MM.1S (cell line): ENCODE measurements around the gene MEGF11.
"Not testable (repeated sequence)": the region's sequence is repeated elsewhere in the genome, so short reads cannot be mapped to it uniquely, and the experiment has no call there.

ENCODE experiments used
- DNase-seq: peaks from one replicate; pipeline ENCODE4 v3.0.0-alpha.2; 2015
- H2AFZ ChIP-seq: fragments of 300-600 bp; sonication (generic); 2 replicates; pipeline ENCODE4 v1.6.0; 2016; ENCODE audit warnings: antibody characterized with exemption, low read length
- H3F3A ChIP-seq: fragments of 300-600 bp; sonication (generic); 2 replicates; pipeline ENCODE4 v1.6.1; 2016; ENCODE audit warnings: mild to moderate bottlenecking, antibody characterized with exemption, low read length, moderate library complexity, mixed read lengths; ENCODE audit not compliant: insufficient read depth
- H3K27ac ChIP-seq: fragments of 300-600 bp; sonication (generic); 2 replicates; pipeline ENCODE4 v1.5.1; 2016; ENCODE audit warnings: mild to moderate bottlenecking, low read length
- H3K27me3 ChIP-seq: fragments of 300-600 bp; sonication (generic); replicated peaks from 2 replicates; pipeline ENCODE4 v1.6.0; 2016; ENCODE audit warnings: low read length; ENCODE audit not compliant: insufficient read depth
- H3K36me3 ChIP-seq: fragments of 300-600 bp; sonication (generic); replicated peaks from 2 replicates; pipeline ENCODE4 v1.6.1; 2016; ENCODE audit warnings: mild to moderate bottlenecking, low read length, mixed read lengths; ENCODE audit not compliant: insufficient read depth
- H3K4me1 ChIP-seq: fragments of 300-600 bp; sonication (generic); 2 replicates; pipeline ENCODE4 v1.6.1; 2016; ENCODE audit warnings: low read length, mixed read lengths
- H3K4me2 ChIP-seq: fragments of 300-600 bp; sonication (generic); 2 replicates; pipeline ENCODE4 v1.6.0; 2016; ENCODE audit warnings: low read depth, low read length
- H3K4me3 ChIP-seq: fragments of 300-600 bp; sonication (generic); 2 replicates; pipeline ENCODE4 v1.5.1; 2016; ENCODE audit warnings: low read length, mixed read lengths
- H3K79me2 ChIP-seq: fragments of 300-600 bp; sonication (generic); 2 replicates; pipeline ENCODE4 v1.6.1; 2016; ENCODE audit warnings: mixed run types, low read length, mixed read lengths
- H3K9ac ChIP-seq: fragments of 300-600 bp; sonication (generic); 2 replicates; pipeline ENCODE4 v1.6.1; 2016; ENCODE audit warnings: low read length, mixed read lengths
- H3K9me2 ChIP-seq: fragments of 300-600 bp; sonication (generic); replicated peaks from 2 replicates; pipeline ENCODE4 v1.6.1; 2016; ENCODE audit warnings: mild to moderate bottlenecking, low read length, mixed read lengths; ENCODE audit not compliant: insufficient read depth
- H3K9me3 ChIP-seq: fragments of 300-600 bp; sonication (generic); replicated peaks from 2 replicates; pipeline ENCODE4 v1.6.1; 2016; ENCODE audit warnings: mild to moderate bottlenecking, low read length, mixed read lengths; ENCODE audit not compliant: insufficient read depth
- H4K20me1 ChIP-seq: fragments of 300-600 bp; sonication (generic); 2 replicates; pipeline ENCODE4 v1.6.1; 2016; ENCODE audit warnings: mild to moderate bottlenecking, low read length, moderate library complexity, mixed read lengths; ENCODE audit not compliant: insufficient read depth
- EZH2 ChIP-seq: fragments of 300-600 bp; sonication (generic); optimal IDR thresholded peaks from 2 replicates; pipeline ENCODE3; 2017; ENCODE audit warnings: low read depth, mild to moderate bottlenecking, antibody characterized with exemption, low read length, mixed read lengths
- EZH2phosphoT487 ChIP-seq: fragments of 300-600 bp; sonication (generic); IDR thresholded peaks from 2 replicates; pipeline ENCODE4 v1.6.1; 2018; ENCODE audit warnings: antibody characterized with exemption, low read length
- TF ChIP-seq, protein P1 (sequence below): fragments of 300-600 bp; sonication (generic); IDR thresholded peaks from 2 replicates; pipeline ENCODE4 v1.5.1; 2016; ENCODE audit warnings: antibody characterized with exemption, low read length, mixed read lengths

The MEGF11 gene

DNA sequence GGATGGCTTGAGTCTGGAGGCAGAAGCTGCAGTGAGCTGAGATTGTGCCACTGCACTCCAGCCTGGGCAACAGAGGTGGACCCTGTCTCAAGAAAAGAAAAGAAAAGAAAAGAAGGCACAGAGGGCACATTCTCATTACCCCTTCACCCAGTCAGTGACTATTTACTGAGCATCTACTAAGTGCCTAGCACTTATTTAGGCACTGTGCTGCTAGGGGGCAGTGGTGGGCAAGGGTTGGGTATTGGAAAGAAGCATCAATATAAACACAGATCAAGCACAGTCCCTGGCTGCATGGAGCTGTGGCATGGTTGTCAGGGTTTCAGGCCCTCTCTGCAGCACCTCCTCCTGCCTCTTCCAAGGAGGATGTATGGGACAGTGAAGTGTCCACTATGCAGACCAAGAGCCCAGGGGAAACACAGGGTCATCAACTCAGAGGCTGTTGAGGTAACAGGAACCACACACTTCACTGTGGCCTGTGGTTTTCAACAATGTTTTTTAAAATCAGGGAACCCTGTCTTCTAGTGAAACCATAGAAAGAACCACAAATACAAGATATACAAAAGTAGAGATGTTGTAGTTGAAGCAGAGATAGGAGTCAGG, 245.8 kb downstream of the MEGF11 start:
- Histone ChIP-seq H4K20me1 (no peaks in the 10 kb centered on the region), H3K9me3 (no peaks in the 10 kb centered on the region), H3K4me1 (no peaks in the 10 kb centered on the region), H3K27me3 (peaks cover 7% of the 10 kb centered on the region; the same call in 1 of the 2 replicates), H3K27ac (no peak overlapping the region), H3K9me2 (no peaks in the 10 kb centered on the region), H3K79me2 (no peaks in the 10 kb centered on the region), H3K4me3 (no peak overlapping the region), H3K4me2 (no peak overlapping the region), H3K36me3 (no peaks in the 10 kb centered on the region), H3F3A (no peaks in the 10 kb centered on the region), H3K9ac (no peak overlapping the region), H2AFZ (no peak overlapping the region)
- no peak for DNase-seq
- TF ChIP-seq, protein P1, sequence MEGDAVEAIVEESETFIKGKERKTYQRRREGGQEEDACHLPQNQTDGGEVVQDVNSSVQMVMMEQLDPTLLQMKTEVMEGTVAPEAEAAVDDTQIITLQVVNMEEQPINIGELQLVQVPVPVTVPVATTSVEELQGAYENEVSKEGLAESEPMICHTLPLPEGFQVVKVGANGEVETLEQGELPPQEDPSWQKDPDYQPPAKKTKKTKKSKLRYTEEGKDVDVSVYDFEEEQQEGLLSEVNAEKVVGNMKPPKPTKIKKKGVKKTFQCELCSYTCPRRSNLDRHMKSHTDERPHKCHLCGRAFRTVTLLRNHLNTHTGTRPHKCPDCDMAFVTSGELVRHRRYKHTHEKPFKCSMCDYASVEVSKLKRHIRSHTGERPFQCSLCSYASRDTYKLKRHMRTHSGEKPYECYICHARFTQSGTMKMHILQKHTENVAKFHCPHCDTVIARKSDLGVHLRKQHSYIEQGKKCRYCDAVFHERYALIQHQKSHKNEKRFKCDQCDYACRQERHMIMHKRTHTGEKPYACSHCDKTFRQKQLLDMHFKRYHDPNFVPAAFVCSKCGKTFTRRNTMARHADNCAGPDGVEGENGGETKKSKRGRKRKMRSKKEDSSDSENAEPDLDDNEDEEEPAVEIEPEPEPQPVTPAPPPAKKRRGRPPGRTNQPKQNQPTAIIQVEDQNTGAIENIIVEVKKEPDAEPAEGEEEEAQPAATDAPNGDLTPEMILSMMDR = peak; percentile 23
- TF ChIP-seq EZH2phosphoT487 = no peak

DNA sequence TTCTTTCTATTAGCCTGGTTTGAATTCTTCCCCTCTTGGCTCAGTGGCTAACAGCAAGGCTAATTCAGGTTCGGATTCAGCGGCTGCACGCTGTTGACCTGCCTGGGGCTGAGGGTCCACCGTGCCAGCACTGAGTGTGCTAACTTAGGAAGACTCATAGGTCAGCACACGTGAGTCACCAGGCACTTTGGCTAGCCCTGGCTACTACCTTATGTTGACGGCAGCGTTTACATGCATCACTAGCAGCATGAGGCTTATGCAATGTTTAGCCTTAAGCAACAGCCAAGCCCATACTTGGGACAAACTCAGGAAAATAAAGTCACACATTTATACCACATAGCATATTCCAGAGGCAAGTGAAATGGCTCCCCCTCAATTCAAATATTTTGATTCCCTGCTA, 246.6 kb downstream of the MEGF11 start:
- Histone ChIP-seq H3K9me2 (no peaks in the 10 kb centered on the region), H3K4me1 (no peaks in the 10 kb centered on the region), H3K36me3 (no peaks in the 10 kb centered on the region), H3K9ac (no peak overlapping the region), H3K27ac (no peak overlapping the region), H3K9me3 (no peaks in the 10 kb centered on the region), H3K4me3 (no peak overlapping the region), H2AFZ (no peak overlapping the region), H4K20me1 (no peaks in the 10 kb centered on the region), H3F3A (no peaks in the 10 kb centered on the region), H3K79me2 (no peaks in the 10 kb centered on the region), H3K27me3 (peaks cover 7% of the 10 kb centered on the region; the same call in 1 of the 2 replicates), H3K4me2 (no peak overlapping the region)
- DNase-seq = no peak
- TF ChIP-seq EZH2phosphoT487 = no peak
- TF ChIP-seq, protein P1 = no peak
- TF ChIP-seq EZH2 = no peak

DNA sequence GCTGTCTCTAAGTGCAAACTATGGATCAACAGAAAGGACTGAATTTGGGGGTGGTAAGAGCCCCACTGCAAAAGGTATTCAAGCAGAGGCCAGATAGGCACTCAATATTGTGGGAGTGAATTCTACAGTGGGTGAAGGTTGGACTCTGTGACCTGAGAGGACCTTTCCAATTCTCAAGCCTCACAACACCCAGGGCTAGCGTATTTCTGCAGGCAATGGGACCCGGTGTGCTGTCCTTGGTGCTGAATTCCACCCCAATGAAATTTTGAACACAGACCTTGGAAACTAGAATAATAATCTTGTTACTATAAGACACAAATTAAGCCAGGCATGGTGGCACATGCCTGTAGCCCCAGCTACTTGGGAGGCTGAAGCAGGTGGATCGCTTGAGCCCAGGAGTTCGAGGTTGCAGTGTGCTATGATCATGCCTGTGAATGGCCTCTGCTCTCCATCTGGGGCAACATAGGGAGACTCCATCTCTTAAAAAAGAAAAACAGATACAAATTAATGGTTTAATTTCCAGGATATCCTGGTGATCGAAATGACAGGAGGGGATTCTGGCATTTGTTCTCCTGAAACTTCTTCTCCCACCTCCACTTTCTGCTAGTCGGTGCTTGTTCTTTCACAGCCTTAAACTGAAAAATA, 248.8 kb downstream of the MEGF11 start:
- Histone ChIP-seq H3F3A (no peaks in the 10 kb centered on the region), H3K27me3 (peaks cover 7% of the 10 kb centered on the region), H3K4me1 (no peaks in the 10 kb centered on the region), H3K9ac (no peak overlapping the region), H3K36me3 (no peaks in the 10 kb centered on the region), H3K9me2 (no peaks in the 10 kb centered on the region), H3K4me3 (no peak overlapping the region), H4K20me1 (no peaks in the 10 kb centered on the region), H2AFZ (no peak overlapping the region), H3K27ac (no peak overlapping the region), H3K79me2 (no peaks in the 10 kb centered on the region), H3K4me2 (no peak overlapping the region), H3K9me3 (no peaks in the 10 kb centered on the region)
- peak; percentile 34 for DNase-seq
- TF ChIP-seq EZH2 (no peak), EZH2phosphoT487 (no peak)
- TF ChIP-seq, protein P1 = no peak

DNA sequence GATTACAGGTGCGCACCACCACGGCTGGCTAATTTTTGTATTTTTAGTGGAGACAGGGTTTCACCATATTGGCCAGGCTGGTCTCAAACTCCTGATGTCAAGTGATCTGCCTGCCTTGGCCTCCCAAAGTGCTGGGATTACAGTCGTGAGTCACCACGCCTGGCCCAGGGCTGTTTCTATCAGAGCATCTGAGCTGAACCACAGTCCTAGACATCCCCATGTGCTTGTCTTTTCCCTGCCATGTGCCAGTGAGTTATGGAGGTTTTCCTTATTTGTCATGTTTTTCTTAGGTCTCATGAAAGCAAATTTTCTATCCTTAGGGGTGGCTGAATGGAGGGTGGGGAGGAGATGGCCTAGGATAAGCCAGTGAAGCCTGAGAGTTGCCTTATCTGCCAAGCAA, 250.4 kb downstream of the MEGF11 start:
- H3K9ac ChIP-seq, H3K9me2 ChIP-seq, H2AFZ ChIP-seq, H3K4me1 ChIP-seq, H3K36me3 ChIP-seq, H3K79me2 ChIP-seq, H3F3A ChIP-seq, DNase-seq, H3K4me2 ChIP-seq, H3K27ac ChIP-seq, H3K9me3 ChIP-seq, H3K4me3 ChIP-seq, H4K20me1 ChIP-seq: not testable (repeated sequence)
- H3K27me3 ChIP-seq = peaks cover 14% of the 10 kb centered on the region
